Astrocyte of the spinal cord (primary cell): ENCODE measurements around the gene TMEM176B.

ENCODE experiments used
- DNase-seq: peaks from one replicate; pipeline ENCODE4 v3.0.0; 2011; ENCODE audit warnings: low read depth, low spot score
- H3K4me3 ChIP-seq: 2 replicates; pipeline ENCODE4 v1.5.1; 2011; ENCODE audit warnings: low read depth, mild to moderate bottlenecking, low read length, moderate library complexity
- in situ Hi-C: cut with HindIII; loops from 2 replicates; pipeline ENCODE4 v1.10.0; 2017; ENCODE audit warnings: low sequenced_read_pairs
- TF ChIP-seq, protein P1 (sequence below): IDR thresholded peaks from 2 replicates; pipeline ENCODE4 v1.5.1; 2012; ENCODE audit warnings: low read depth, mild to moderate bottlenecking, low read length, inconsistent platforms

Gene TMEM176B

DNA sequence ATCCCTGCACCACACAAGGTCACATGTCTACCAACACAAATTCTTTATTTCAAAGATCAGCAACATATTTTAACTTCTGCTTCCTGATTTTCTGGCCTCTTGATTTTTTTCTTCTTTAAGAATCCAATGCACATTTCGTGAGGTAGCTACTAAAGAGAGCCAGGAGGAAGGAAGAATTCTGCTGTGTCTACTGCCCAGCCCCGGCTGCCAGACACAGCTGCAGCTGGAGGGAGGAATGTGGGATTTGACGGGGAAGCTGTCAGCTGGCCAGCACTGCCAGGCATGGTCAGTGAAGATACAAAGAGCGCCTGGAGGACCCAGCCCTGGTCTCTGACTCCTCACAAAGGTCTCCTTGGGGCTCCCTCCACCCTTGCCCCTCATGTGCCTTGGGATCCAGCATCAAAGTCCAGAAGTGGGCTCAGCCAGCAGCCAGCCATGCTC lies 45.3 kb upstream of the TMEM176B start:
- in situ Hi-C loops, result no loop called here
- TF ChIP-seq, protein P1, sequence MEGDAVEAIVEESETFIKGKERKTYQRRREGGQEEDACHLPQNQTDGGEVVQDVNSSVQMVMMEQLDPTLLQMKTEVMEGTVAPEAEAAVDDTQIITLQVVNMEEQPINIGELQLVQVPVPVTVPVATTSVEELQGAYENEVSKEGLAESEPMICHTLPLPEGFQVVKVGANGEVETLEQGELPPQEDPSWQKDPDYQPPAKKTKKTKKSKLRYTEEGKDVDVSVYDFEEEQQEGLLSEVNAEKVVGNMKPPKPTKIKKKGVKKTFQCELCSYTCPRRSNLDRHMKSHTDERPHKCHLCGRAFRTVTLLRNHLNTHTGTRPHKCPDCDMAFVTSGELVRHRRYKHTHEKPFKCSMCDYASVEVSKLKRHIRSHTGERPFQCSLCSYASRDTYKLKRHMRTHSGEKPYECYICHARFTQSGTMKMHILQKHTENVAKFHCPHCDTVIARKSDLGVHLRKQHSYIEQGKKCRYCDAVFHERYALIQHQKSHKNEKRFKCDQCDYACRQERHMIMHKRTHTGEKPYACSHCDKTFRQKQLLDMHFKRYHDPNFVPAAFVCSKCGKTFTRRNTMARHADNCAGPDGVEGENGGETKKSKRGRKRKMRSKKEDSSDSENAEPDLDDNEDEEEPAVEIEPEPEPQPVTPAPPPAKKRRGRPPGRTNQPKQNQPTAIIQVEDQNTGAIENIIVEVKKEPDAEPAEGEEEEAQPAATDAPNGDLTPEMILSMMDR, result no peak
- H3K4me3 ChIP-seq, result no peak overlapping the region
- DNase-seq, result no peak

DNA sequence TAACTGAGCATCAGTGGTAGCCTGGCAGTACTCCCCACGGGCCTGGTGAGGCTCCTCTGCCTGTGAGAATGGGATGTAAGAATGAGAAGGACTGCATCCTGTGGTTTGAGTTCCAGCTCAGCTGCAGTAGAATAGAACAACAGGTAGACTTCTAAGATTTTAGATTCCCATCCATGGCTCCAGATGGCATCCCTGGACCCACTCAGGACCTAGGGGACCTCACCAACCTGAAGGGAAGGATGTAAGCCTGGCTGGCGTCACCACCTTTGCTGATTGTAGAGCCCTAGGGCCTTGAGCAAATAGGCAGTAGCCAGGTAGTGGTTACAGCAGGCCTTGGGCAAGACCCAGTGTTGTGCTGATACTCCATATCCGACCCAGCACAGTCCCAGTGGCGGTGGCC lies 42.6 kb upstream of the TMEM176B start:
- no peak for DNase-seq
- TF ChIP-seq, protein P1, result no peak
- in situ Hi-C loops, result no loop called here
- no peak overlapping the region for H3K4me3 ChIP-seq

- in situ Hi-C loops, result no loop called here
- H3K4me3 ChIP-seq, result no peak overlapping the region
- DNase-seq, result no peak
- TF ChIP-seq, protein P1, result no peak
Measured at GRCh38 chr7:150842018-150842417, 41.9 kb upstream of the TMEM176B start.

DNA sequence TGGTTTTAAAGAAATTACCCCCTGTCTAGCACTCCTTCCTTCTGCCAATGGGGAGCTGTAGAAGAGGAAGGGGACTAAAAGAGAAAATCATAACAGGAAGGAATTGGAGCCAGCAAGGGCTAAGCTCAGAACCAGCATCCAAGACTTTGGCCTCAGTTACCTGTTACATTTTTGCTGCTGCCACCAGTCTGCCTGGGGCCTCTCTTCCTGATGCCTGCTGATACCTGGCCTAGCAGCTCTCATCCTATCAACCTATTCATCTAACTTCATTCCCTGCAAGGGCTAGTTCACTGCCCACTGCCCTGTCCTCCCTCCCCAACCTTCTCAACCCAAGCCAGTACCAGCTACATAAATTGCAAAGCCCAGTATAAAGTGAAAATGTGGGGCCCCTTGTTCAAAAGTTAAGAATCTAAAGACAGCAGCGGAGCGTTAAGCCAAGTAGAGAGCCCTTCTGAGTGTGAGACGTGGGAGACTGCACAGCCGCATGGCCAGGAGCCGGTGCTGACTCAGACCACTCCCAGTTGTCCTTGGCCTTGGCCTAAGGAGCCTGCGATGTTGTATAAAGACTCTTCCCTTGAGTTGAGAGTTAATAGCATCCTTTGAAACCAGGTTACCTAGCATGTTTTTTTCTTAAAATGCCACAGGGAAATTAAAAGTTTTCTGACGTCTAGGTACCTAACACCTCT lies 38.9 kb upstream of the TMEM176B start:
- no peak overlapping the region for H3K4me3 ChIP-seq
- in situ Hi-C loops, result no loop called here
- TF ChIP-seq, protein P1, result no peak
- no peak for DNase-seq

GRCh38 chr7:150835702-150836280 lies 35.6 kb upstream of the TMEM176B start:
- TF ChIP-seq, protein P1, result no peak
- DNase-seq, result no peak
- in situ Hi-C loops, result no loop called here
- H3K4me3 ChIP-seq, result no peak overlapping the region

DNA sequence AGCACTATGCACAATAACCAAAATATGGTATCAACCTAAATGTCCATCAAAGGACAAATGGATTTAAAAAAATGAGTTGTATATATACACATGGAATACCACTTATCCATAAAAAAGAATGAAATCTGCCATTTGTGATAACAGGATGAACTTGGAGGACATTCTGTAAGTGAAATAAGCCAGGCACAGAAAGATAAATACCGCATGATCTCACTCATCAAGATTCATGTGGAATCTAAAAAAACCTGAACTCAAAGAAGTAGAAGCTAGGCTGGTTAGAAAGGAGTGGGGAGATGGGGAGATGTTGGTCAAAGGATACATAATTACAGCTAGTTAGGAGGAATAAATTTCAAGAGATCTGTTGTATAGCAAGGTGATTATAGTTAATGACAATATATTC lies 34.9 kb upstream of the TMEM176B start:
- TF ChIP-seq, protein P1, result no peak
- no peak overlapping the region for H3K4me3 ChIP-seq
- DNase-seq, result no peak
- in situ Hi-C loops, result no loop called here
